RWPE2 (cell line): ENCODE results near the gene TLCD1.
A peak's percentile ranks its signal among the peaks of the same experiment; 100 is the strongest.

Experiments
- ATAC-seq: fragments of 200-7000 bp; cut with Tn5 transposase; 3 replicates; pipeline ENCODE4 v1.9.1; 2021; ENCODE audit warnings: low read depth
- DNase-seq: peaks from one replicate; pipeline ENCODE4 v3.0.0-alpha.2; 2020; ENCODE audit warnings: low spot score
- H3K27ac ChIP-seq: fragments of 450-650 bp; 2 replicates; pipeline ENCODE4 v1.5.1; 2017; ENCODE audit warnings: mild to moderate bottlenecking; ENCODE audit not compliant: poor library complexity, severe bottlenecking
- H3K27me3 ChIP-seq: fragments of 250-450 bp; sonication (Bioruptor Pico); 2 replicates; pipeline ENCODE4 v1.5.1; 2021; ENCODE audit warnings: mild to moderate bottlenecking, moderate library complexity; ENCODE audit not compliant: insufficient read depth, poor library complexity, severe bottlenecking
- H3K36me3 ChIP-seq: fragments of 250-450 bp; sonication (Bioruptor Pico); 2 replicates; pipeline ENCODE4 v1.5.1; 2020; ENCODE audit warnings: low read depth, mild to moderate bottlenecking, moderate library complexity
- H3K4me1 ChIP-seq: fragments of 250-450 bp; sonication (Bioruptor Pico); 2 replicates; pipeline ENCODE4 v1.5.1; 2021; ENCODE audit warnings: mild to moderate bottlenecking, moderate library complexity; ENCODE audit not compliant: insufficient read depth, poor library complexity, severe bottlenecking
- H3K4me3 ChIP-seq: fragments of 250-450 bp; sonication (Bioruptor Pico); 2 replicates; pipeline ENCODE4 v1.5.1; 2021; ENCODE audit warnings: mild to moderate bottlenecking, moderate library complexity; ENCODE audit not compliant: severe bottlenecking
- H3K9me3 ChIP-seq: fragments of 250-450 bp; sonication (Bioruptor Pico); 2 replicates; pipeline ENCODE4 v1.5.1; 2021; ENCODE audit warnings: mild to moderate bottlenecking, moderate library complexity; ENCODE audit not compliant: severe bottlenecking
- CTCF ChIP-seq: fragments of 450-650 bp; IDR thresholded peaks from one replicate; pipeline ENCODE4 v1.5.1; 2017; ENCODE audit warnings: mild to moderate bottlenecking, moderate library complexity; ENCODE audit not compliant: poor library complexity, severe bottlenecking

Gene TLCD1

GRCh38 chr17:28688481-28688880 is 37.6 kb downstream of the TLCD1 start:
- TF ChIP-seq CTCF, result no peak
- ATAC-seq (no peak), DNase-seq (no peak)
- Histone ChIP-seq H3K27ac (no peak overlapping the region), H3K27me3 (no peaks in the 10 kb centered on the region), H3K4me1 (no peaks in the 10 kb centered on the region), H3K9me3 (no peaks in the 10 kb centered on the region), H3K4me3 (no peak overlapping the region), H3K36me3 (peaks cover 90% of the 10 kb centered on the region)

GRCh38 chr17:28686296-28686695 is 39.7 kb downstream of the TLCD1 start:
- no peak for TF ChIP-seq CTCF
- Histone ChIP-seq H3K36me3 (peaks cover 99% of the 10 kb centered on the region), H3K4me3 (no peak overlapping the region), H3K4me1 (no peaks in the 10 kb centered on the region), H3K27ac (no peak overlapping the region), H3K9me3 (no peaks in the 10 kb centered on the region), H3K27me3 (no peaks in the 10 kb centered on the region)
- DNase-seq (no peak), ATAC-seq (no peak)

- Histone ChIP-seq H3K9me3 (no peaks in the 10 kb centered on the region), H3K4me1 (no peaks in the 10 kb centered on the region), H3K27me3 (no peaks in the 10 kb centered on the region), H3K27ac (no peak overlapping the region), H3K4me3 (no peak overlapping the region), H3K36me3 (peaks cover 99% of the 10 kb centered on the region)
- ATAC-seq, result no peak
- DNase-seq, result no peak
- no peak for TF ChIP-seq CTCF
Observed at GRCh38 chr17:28685366-28685765, 40.7 kb downstream of the TLCD1 start.

- H3K4me3 ChIP-seq, result no peak overlapping the region
- peaks cover 99% of the 10 kb centered on the region for H3K36me3 ChIP-seq
- TF ChIP-seq CTCF, result peak; percentile 27
- H3K4me1 ChIP-seq, result no peaks in the 10 kb centered on the region
- no peak overlapping the region for H3K27ac ChIP-seq
- H3K9me3 ChIP-seq, result no peaks in the 10 kb centered on the region
- ATAC-seq (peak; percentile 19; the same call in 1 of the 3 replicates), DNase-seq (no peak)
- no peaks in the 10 kb centered on the region for H3K27me3 ChIP-seq
Observed at GRCh38 chr17:28684963-28685362, 41.1 kb downstream of the TLCD1 start.

GRCh38 chr17:28682655-28683054 is 43.4 kb downstream of the TLCD1 start:
- no peak for DNase-seq
- H3K4me3 ChIP-seq, result no peak overlapping the region
- H3K4me1 ChIP-seq, result no peaks in the 10 kb centered on the region
- no peaks in the 10 kb centered on the region for H3K27me3 ChIP-seq
- ATAC-seq, result no peak
- H3K36me3 ChIP-seq, result peaks cover 95% of the 10 kb centered on the region
- no peaks in the 10 kb centered on the region for H3K9me3 ChIP-seq
- H3K27ac ChIP-seq, result no peak overlapping the region
- TF ChIP-seq CTCF, result no peak
